HCT116 (cell line): ENCODE measurements around the gene MEAK7.

Source experiments
- CTCF ChIP-seq, 3 experiments: fragments of 200-600 bp in 1 of 3; sonication (generic) in 1 of 3; IDR thresholded peaks in 2 of 3; conservative IDR thresholded peaks in 1 of 3; 2 replicates each; pipeline ENCODE4 v1.5.1; 2012 to 2017; ENCODE audit warnings: low read depth in 2 of 3, low read length in 2 of 3, antibody characterized with exemption in 1 of 3, borderline replicate concordance in 1 of 3, control low read depth in 1 of 3, mild to moderate bottlenecking in 1 of 3, mixed read lengths in 1 of 3, mixed run types in 1 of 3, moderate library complexity in 1 of 3; ENCODE audit not compliant: insufficient read depth in 1 of 3
- EZH2 ChIP-seq: fragments of 200-600 bp; sonication (generic); IDR thresholded peaks from 2 replicates; pipeline ENCODE4 v1.6.1; 2017; ENCODE audit warnings: antibody characterized with exemption, mixed run types

- TF ChIP-seq EZH2 (no peak), CTCF (IDR thresholded peaks at IDR 0.05 in 2 of 3, conservative IDR thresholded peaks at IDR 0.05 in 1 of 3; ENCODE audit: borderline replicate concordance in 1 of 3, insufficient read depth in 1 of 3, low read depth in 2 of 3, low read length in 2 of 3) (no peak)
These were observed 49.4 kb downstream of the MEAK7 start for GRCh38 chr16:84455031-84455430.
